NCI-H2081 treated with DMSO at 0.1 percent for 48 hours (cell line): Measurements from ENCODE around the gene KCNK2.
"Not testable (repeated sequence)": the region's sequence is repeated elsewhere in the genome, so short reads cannot be mapped to it uniquely, and the experiment has no call there.

ENCODE experiments used
- DNase-seq: peaks from one replicate; lab custom pipeline; 2025; lab: John Stamatoyannopoulos, UW

The KCNK2 gene

DNA sequence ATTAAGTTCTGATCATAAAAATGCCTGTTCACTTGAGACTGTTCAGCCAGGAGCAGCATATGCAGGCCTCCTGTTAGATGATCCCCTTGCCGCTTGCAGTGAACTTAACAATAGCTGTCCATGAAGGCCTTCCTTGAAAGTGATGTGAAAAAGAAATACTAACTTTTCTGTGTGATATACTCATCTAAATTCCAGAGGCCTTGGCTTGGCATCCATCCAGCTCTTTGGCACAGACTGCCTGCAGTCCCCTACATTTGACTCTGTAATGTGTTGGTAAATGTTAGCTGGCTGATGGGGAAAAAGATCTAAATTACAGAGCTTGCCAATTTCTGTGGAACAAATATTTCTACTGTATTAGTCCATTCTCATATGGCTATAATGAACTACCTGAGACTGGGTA is 73.7 kb downstream of the KCNK2 start:
- DNase-seq, result no peak

GRCh38 chr1:215160351-215160750 is 77.8 kb downstream of the KCNK2 start:
- no peak for DNase-seq

DNA sequence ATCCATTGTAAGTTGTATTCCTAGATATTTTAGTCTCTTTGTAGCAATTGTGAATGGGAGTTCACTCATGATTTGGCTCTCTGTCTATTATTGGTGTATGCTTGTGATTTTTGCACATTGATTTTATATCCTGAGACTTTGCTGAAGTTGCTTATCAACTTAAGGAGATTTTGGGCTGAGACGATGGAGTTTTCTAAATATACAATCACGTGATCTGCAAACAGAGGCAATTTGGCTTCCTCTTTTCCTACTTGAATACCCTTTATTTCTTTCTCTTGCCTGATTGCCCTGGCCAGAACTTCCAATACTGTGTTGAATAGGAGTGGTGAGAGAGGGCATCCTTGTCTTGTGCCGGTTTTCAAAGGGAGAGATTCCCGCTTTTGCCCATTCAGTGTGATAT is 80.6 kb downstream of the KCNK2 start:
- not testable (repeated sequence) for DNase-seq

GRCh38 chr1:215166886-215167285 is 84.3 kb downstream of the KCNK2 start:
- no peak for DNase-seq

DNA sequence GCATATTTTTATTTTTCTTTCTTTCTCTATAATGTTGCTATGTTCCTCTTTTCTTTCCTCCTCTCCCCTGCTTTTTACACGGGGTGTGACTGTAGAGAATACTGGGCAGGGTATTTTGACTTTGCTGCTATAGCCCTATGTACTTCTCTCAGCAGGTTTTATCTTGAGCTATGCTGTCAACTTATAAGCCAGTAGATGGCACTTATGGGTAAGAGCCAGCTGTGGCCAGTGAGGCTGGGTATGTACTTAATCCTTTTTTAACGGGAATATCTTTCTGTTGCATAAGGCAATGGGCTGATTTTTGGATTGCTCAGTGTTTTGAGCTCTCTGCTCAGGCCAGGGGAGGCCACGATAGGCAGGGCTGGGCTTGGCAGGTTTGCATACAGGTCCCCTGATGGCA is 99.0 kb downstream of the KCNK2 start:
- no peak for DNase-seq

- DNase-seq, result no peak
Measured at GRCh38 chr1:215185067-215185620, 102.6 kb downstream of the KCNK2 start.

DNA sequence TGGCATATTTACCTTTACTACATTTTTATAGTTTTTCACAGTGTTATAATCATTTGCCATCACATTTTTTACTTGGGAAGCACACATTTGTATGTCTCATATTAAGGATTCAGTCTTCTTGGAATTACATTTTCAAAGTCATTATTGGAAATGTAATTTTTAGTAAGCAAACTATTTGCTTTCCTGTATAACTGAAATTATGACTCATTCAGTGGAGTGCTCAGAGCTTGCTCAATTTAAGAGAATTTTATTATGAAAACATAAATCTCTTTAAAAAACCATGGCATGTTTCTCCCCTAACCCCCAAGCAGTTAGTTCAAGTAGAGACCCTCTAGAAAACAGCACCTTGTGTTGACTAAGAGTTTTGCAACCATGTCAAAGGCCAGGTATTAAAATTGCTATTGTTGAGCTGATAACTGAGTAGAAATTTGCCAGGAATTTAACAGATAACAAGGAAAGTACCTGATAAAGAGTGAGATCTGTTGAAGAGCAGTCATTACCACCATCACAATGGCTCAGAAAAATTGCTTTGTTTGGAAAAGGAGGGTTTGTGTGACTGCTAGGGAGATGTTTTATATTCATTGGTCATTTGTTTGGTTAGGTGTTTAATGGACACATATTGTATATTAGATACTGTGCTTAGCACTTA is 105.9 kb downstream of the KCNK2 start:
- DNase-seq, result no peak

DNA sequence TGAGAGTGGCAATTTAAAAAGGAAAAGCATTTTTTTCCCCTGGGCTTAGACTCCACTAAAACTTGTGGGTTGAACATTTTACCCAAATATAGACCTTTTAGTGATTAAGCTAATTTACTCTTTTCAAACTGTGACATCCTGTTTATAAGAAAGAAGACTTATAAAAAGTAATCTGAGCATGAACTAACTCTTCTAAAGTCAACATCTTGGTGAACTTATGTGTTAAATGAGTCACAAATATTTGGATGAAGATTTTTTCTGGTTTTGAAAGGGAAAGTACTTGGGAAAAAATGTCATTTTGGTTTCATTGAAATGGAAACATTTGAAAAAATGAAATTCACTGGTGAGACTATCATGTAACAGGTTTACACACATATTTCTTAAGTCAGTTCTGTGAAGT is 109.8 kb downstream of the KCNK2 start:
- no peak for DNase-seq

- DNase-seq, result no peak
Measured at GRCh38 chr1:215198021-215198420, 115.5 kb downstream of the KCNK2 start.

GRCh38 chr1:215200121-215200520 is 117.6 kb downstream of the KCNK2 start:
- DNase-seq, result no peak

- DNase-seq, result no peak
Measured at GRCh38 chr1:215201283-215201682, 118.7 kb downstream of the KCNK2 start.

- DNase-seq, result no peak
Measured at GRCh38 chr1:215202868-215203267, 120.3 kb downstream of the KCNK2 start.

DNA sequence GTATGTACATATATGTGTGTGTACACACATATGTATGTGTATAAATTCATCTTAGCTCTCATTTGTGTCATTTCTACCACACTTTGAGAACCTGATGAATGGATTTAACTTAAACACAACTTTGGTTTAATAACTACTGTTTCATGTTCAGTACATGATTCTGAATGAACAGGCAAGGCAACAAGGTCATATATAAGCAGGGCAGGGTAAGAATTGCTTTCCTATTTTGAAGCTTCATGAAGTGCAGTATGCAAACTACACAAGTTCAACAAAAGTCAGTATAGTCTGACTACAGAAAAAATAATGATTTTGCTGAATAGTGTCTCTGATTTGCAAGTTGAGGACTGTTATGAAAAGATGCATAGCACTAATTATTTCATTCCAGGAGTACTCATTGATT is 127.6 kb downstream of the KCNK2 start:
- no peak for DNase-seq

DNA sequence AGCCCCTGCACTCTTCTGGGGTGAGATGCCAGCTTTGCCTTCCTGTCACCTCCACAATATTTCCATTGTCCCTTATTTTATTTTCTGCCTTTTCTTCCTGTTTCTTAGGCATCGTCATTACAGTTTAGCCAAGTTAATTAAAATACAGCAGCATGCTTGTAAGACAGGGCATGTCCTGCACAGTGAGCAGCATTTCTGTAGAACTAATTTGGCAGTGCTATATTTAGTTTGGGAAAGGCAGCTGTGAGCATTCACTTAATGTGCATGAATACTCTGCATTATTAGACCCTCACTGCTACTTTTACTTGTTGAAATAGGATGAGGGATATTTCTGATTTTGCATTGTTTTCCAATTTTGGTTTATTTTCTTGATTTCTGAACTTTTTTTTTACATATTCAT is 133.3 kb downstream of the KCNK2 start:
- DNase-seq, result no peak

GRCh38 chr1:215219372-215219771 is 136.8 kb downstream of the KCNK2 start:
- no peak for DNase-seq

DNA sequence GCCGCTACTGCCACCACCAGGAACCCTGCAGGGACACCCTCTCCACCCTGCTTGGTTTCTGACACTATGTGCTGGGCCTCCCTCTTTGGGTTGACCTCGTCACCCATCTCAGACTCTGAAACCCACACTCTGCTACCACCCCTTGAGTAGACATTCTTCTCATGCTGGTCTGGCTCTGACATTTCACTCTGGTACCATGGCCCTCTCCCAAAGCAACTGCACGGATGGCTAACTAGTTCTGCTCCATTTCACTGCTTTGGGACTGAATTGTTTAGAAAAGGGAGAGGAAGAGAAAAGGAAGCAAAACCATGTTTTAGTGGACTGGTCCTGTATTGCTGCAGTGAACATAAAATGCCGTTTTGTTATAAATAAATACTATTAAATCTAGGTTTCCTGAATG is 137.8 kb downstream of the KCNK2 start:
- DNase-seq, result no peak

GRCh38 chr1:215226757-215227156 is 144.2 kb downstream of the KCNK2 start:
- no peak for DNase-seq

DNA sequence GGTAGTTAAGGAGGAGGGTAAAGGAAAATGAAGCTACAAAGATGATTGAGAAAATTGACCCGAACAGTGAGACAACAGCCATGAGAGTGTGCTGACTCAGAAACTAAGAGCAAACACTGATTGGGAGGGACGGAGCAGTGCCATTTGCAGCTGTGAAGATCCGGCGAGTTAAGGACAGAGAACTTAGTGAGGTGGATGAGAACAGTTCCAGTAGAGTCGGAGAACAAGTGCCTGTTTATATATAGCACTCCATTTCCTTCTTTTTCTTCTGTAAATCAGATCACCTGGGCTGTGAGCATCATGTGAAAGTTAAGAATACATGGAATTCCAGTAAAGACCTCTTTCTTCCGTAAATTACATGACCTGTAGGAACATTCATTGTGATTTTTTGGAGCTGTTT is 145.7 kb downstream of the KCNK2 start:
- DNase-seq, result no peak

- no peak for DNase-seq
Measured at GRCh38 chr1:215241451-215241850, 158.9 kb downstream of the KCNK2 start.

DNA sequence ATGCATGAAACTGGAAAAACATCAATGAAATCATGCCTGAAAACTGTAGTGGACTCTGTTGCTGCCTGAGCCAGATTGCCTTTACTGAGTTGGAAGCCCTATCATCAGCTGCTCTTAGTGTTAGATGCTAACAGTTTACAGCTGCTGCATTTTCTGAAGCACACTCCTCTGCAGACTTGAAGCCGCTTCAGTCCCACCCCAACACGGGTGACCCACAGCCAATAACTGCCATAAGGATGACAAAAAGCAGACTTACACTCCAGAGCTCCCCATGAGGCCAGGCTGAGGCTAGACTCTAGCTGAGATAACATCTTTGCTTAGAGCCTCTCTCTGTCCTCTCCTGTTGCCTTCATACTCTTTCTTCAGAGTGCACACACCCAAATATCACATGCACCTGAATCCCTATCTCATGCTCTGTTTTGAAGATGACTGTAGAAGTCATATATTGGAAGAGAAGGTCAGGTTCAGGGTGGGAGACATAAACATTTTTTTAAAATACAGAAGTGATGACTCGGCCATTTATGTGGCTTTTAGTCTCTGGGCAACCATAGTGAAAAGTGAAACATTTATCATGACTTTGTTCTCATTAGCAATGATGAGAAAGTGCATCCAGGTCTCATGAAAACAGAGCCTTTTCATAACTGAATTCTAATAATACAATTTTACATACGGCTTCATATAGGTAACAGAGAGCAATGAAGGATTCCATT is 161.0 kb downstream of the KCNK2 start:
- DNase-seq, result no peak

- no peak for DNase-seq
Measured at GRCh38 chr1:215250913-215251312, 168.4 kb downstream of the KCNK2 start.

DNA sequence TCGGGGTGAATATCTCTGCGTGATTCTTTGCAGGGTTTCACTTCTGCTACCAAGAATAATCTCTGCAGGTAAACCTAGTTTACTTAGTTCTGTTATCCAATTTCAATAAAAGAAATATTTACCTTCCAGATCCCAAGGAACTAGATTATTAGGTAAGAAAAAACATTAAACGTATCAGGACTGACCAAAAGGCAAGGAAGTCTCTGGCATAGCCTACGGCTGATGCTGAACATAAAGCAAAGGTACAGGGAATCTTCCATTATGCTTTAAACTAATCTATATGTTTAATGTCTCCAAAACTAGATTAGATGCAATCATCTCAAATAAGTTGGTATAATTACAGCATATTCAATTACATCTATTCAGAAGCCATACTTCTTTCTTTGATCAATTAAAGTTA is 168.9 kb downstream of the KCNK2 start:
- no peak for DNase-seq

GRCh38 chr1:215252164-215252563 is 169.6 kb downstream of the KCNK2 start:
- no peak for DNase-seq
